Heart left ventricle (tissue), 13 donors: ENCODE results near the gene CHMP4B.

Experiments
- POLR2A ChIP-seq, 2 donors: fragments of 450-650 bp; IDR thresholded peaks; one replicate each; pipeline ENCODE4 v1.6.1; 2017; ENCODE audit warnings: antibody characterized with exemption in 2 of 2, mild to moderate bottlenecking in 2 of 2, moderate library complexity in 2 of 2
- TF ChIP-seq, protein P1 (sequence below), 12 donors: fragments of 200-600 bp; sonication (generic) in 4 of 12; IDR thresholded peaks; one replicate each; pipeline versions ENCODE4 v1.5.0 to v1.8.0; 2018 to 2022; ENCODE audit warnings: antibody characterized with exemption in 12 of 12, mild to moderate bottlenecking in 5 of 12
- donor health status: ischemic (EF 13 %, LVEDD 7.1; RV severe dilation, severe dysfunction).
- donor health status: DM: no; HTN: yes; CAD: no.
- donor health status: DM: no; HTN: no; CAD: no.
- donor health status: ischemic (EF 25% LVEDD 6.9; RV normal size, moderate dysfunction).
- donor health status: ischemic (EF 25% LVEDD 5.7; RV mildly dilated, moderate dysfunction).
- donor health status: ischemic (EF 35%, LVEDD 5.7; RV mildly dilated, moderate dysfunction).
- donor health status: nonischemic (EF 11% LVEDD 7.7; RV severe dilation, severe dysfunction).
- donor health status: DM: yes; HTN: yes; CAD: no.
- donor health status: PGD.
- donor health status: ischemic (EF 29% LVEDD 5.4; RV normal size, mild dysfunction).
- donor health status: nonischemic (EF 23%, LVEDD 6.1; RV moderate dilation, normal function).

DNA sequence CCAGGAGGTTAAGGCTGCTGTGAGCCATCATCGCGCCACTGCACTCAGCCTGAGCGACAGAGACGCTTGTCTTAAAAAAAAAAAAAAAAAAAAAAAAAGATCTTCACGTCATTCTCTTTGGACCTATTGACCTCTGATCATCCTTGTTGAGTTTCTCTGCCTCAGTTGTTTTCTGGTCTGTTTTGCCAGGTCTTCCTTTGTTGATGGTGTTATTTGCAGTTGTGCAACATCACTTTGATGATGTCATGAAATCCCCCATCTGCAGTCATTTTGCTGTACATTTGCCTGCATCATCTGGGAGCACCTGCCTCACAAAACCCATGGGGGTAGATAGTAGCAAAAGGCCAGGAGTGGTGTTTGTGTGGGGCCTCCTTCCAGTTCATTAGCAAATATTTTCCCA, 39.2 kb upstream of the CHMP4B start:
- TF ChIP-seq, protein P1, sequence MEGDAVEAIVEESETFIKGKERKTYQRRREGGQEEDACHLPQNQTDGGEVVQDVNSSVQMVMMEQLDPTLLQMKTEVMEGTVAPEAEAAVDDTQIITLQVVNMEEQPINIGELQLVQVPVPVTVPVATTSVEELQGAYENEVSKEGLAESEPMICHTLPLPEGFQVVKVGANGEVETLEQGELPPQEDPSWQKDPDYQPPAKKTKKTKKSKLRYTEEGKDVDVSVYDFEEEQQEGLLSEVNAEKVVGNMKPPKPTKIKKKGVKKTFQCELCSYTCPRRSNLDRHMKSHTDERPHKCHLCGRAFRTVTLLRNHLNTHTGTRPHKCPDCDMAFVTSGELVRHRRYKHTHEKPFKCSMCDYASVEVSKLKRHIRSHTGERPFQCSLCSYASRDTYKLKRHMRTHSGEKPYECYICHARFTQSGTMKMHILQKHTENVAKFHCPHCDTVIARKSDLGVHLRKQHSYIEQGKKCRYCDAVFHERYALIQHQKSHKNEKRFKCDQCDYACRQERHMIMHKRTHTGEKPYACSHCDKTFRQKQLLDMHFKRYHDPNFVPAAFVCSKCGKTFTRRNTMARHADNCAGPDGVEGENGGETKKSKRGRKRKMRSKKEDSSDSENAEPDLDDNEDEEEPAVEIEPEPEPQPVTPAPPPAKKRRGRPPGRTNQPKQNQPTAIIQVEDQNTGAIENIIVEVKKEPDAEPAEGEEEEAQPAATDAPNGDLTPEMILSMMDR (IDR thresholded peaks at IDR 0.05) = no peak
- no peak for TF ChIP-seq POLR2A (IDR thresholded peaks at IDR 0.05)
